DMS53 treated with DMSO at 0.1 percent for 48 hours (cell line): ENCODE data around the gene STAT1.

Experiments
- DNase-seq: peaks from one replicate; lab custom pipeline; 2025; ENCODE audit not compliant: unreplicated experiment; lab: John Stamatoyannopoulos, UW

The STAT1 gene

GRCh38 chr2:191013932-191014652, at the start of gene STAT1:
TSS of gene STAT1 (minus strand) at chr2:191014171. CDS start at chr2:191010003, 4,168 bp downstream.
- peak; percentile 76 for DNase-seq

- no peak for DNase-seq
These were observed 49.6 kb upstream of the STAT1 start for GRCh38 chr2:191063584-191063983.

- DNase-seq: no peak
These were observed 47.5 kb upstream of the STAT1 start for GRCh38 chr2:191061381-191061980.

GRCh38 chr2:191059308-191059707, 45.3 kb upstream of the STAT1 start:
- no peak for DNase-seq

- DNase-seq: no peak
These were observed 42.3 kb upstream of the STAT1 start for GRCh38 chr2:191056228-191056627.

GRCh38 chr2:191053256-191053655, 39.3 kb upstream of the STAT1 start:
- DNase-seq: no peak

- peak; percentile 68 for DNase-seq
These were observed 38.1 kb upstream of the STAT1 start for GRCh38 chr2:191051825-191052778.

DNA sequence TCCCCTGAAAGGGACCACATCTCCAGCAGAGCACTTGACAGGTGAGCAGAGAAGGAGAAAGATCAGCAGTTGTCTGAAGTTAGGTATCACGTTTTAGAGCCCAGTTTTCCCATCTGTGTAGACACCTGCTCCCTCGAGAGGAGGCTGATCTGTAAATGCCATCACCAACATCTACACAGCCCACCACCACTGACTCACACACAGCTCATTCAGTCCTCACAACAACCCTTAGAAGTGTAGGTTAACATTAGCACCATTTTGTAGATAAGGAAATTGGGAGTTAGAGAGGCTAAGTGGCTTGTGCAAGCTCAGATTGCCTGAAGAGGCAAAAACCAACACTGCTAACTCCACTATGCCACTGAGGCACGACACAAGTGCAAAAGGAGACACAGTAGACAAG, 37.2 kb upstream of the STAT1 start:
- DNase-seq: no peak

DNA sequence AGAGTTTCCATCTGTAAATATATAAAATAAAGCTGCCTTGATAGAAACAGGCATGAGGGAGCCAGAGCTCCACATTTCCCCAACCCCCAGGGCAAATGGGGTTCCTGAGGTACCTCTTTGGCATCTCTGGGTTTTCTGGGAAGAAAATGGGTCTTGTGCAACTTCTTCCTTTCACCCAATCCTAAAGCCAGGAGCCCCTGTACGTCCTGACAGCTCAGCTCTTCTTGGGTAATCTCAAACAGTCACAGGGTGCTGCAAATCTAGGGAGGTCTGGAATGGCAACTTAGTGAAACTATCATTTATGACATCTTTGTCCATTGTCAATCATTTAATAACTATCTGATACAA, 36.6 kb upstream of the STAT1 start:
- no peak for DNase-seq

DNA sequence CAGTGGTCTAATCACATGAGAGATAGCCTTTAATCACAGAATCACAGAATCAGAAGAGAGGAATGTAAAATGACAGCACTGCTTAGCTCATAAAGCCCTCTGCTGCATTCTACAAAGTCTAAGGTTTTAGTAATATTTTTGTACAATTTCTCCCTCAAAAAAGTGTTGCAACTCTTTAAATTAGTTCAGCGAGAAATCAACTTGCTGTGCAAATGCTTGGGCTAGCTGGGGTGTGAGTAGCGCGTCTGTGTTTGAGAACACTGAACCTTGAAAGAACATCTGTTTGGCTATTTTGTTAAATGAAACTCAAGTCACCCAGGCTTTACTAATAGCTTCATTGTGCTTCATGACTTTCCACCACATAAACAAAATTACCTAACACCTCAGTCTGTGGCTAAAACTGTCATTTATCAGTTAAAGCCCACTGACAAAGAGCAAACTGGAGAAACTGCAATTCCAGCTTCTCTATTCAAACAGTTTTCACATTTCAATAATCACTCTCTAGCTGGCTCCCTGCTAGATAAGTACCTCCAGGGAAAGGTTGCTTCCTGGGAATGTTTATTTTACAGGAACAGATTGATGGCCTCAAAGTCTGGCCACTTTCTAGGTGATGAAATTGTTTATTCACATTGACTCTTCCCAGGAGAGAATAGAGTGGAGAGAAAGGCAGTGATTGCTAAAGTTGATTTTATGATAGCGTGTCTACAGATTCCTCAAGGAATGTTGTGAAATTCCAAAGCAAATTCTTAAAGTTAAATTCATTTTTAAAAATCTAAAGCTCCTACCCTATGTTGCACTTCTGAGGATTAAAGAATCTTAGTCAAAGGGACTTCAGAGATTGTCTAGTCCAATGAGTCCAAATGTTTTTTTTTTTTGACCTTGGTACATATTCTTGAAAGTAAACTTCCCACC, 36.0 kb upstream of the STAT1 start:
- no peak for DNase-seq

GRCh38 chr2:191048073-191048472, 34.1 kb upstream of the STAT1 start:
- DNase-seq: no peak

GRCh38 chr2:191045141-191045540, 31.2 kb upstream of the STAT1 start:
- no peak for DNase-seq

- DNase-seq: no peak
These were observed 29.5 kb upstream of the STAT1 start for GRCh38 chr2:191043438-191043837.

DNA sequence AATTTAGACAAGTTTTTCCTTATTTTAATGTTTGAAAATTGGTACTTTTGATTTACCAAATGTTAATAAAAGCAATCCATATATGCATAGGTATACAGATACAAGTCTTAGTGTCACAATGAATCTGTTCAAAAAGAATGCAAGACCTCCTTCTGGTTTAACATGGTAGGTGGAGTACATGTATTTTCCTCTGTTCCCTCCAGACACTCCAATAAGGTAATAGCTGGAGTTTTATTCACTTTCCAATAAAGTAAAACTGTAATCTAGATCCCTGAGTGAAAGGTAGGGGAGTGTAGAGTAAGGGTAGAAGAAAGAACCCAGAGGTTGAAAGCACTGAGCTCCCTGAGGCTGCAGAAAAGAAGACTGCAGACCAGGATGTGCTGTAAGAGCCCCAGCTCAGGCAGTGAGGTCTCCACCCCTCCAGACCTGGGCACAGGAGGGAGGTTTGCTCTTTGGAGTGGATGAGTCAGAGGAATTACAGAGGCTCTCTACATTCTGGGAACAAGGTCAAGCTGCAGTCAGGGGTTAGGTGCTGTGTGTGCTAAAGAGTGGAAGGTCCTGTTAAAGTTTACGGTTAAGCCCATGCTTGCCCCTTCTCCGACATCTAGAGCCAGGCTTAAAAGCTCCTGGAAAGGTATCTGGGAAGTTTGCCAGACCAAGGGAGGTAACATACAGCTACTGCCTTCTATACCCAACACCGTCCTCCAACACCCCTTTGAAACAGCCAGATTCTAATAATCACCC, 27.6 kb upstream of the STAT1 start:
- DNase-seq: peak; percentile 89

DNA sequence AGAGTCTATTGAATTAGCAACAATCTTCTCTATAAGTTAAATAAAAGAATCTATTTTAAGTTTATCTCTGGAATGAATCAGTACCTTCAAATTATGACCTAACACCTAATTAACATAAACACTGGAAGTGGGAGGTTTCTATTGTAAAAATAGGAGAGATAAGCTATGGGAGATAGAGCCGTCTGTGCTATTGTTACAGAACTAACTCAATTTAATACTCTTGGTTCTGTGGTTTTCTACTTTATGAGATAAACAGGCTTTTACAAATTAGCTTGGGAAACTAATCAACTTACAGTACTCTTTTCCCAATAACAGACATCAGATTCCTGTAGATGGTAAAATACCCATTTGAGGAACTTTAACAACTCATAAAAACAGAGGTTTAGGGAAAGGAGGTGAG, 25.6 kb upstream of the STAT1 start:
- DNase-seq: no peak

GRCh38 chr2:191038741-191039140, 24.8 kb upstream of the STAT1 start:
- no peak for DNase-seq

GRCh38 chr2:191038241-191038725, 24.3 kb upstream of the STAT1 start:
- no peak for DNase-seq

DNA sequence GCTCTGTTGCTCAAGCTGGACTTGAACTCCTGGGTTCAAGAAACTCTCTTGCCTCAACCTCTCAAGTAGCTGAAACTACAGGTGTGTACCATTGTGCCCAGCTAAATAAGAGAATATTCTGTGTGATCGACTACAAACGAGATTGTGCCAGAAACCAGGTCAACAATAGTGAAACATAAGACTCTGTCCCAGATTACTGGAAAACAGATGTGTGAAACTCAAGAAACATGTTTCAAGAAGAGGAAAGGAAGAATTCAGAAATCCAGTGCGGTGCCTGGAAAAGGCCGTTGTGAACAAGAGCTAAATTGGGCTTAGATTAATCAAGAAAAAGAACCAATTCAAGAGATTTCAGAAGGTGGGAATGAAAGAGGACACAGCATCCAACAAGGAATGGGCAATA, 23.4 kb upstream of the STAT1 start:
- no peak for DNase-seq

- no peak for DNase-seq
These were observed 22.4 kb upstream of the STAT1 start for GRCh38 chr2:191036363-191036762.
